H1 (cell line): ENCODE measurements around the gene SMIM44. TPM values are rescaled to one million over a fixed set of nuclear protein-coding genes. Genes with fewer than 3 reads are reported as not detected.

ENCODE experiments used
- CTCF ChIP-seq, 3 experiments: IDR thresholded peaks; 1 replicate in 2 of 3; 2 replicates in 1 of 3; pipeline versions ENCODE4 v1.5.1 to v1.6.1; 2011; ENCODE audit warnings: low read length in 3 of 3, mild to moderate bottlenecking in 3 of 3, inconsistent platforms in 2 of 3, low read depth in 1 of 3, moderate library complexity in 1 of 3; ENCODE audit not compliant: insufficient read depth in 1 of 3; ENCODE audit errors: control extremely low read depth in 1 of 3
- polyA plus RNA-seq, 7 experiments: library from polyadenylated mRNA; depleted of rRNA in 3 of 7; stranded (reverse) in 5 of 7; unstranded in 2 of 7; fragments of >200 nt in 5 of 7; fragments of 200-250 nt in 2 of 7; gene quantifications; 1 replicate in 5 of 7; 2 replicates in 1 of 7; 4 replicates in 1 of 7; pipeline versions ENCODE4 v1.2.1 to v1.2.3, GENCODE V29; 2011 to 2013; ENCODE audit warnings: missing spikeins in 2 of 7, mixed read lengths in 2 of 7
- total RNA-seq: library from RNA; stranded (reverse); fragmentation: NEBNext Ultra II Directional; extraction: Animal tissue kit (Norgen Biotek cat#: 25700); gene quantifications from 2 replicates; pipeline ENCODE4 v1.2.1, GENCODE V29; 2021

SMIM44 gene
- total and polyA plus RNA-seq, 2 of the 8 experiments (the other 6 are each of a cell fraction or from before 2014, with no cell fraction given): not detected

- peak; percentile 78 to 83 (median 78) for TF ChIP-seq CTCF (IDR thresholded peaks at IDR 0.05; ENCODE audit: control extremely low read depth in 1 of 3, insufficient read depth in 1 of 3, low read depth in 1 of 3, low read length in 3 of 3)
These were observed 43.2 kb downstream of the SMIM44 start (continued) for GRCh38 chr19:3440082-3440481.
